ENCODE results near the gene ACOXL. TPM values are rescaled to one million over a fixed set of nuclear protein-coding genes. Genes with fewer than 3 reads are reported as not detected.

The ACOXL gene
- total RNA-seq, 1 donor from 2014 or later = 1.2 TPM

- intact Hi-C loops (cut with micrococcal nuclease) = no loop called here
Observed at GRCh38 chr2:110904116-110904778, 171.9 kb downstream of the ACOXL start.

GRCh38 chr2:110904779-110905148 lies 172.4 kb downstream of the ACOXL start:
- intact Hi-C loops (cut with micrococcal nuclease) = no loop called here

GRCh38 chr2:110905217-110905616 lies 172.8 kb downstream of the ACOXL start:
- intact Hi-C loops (cut with micrococcal nuclease) = no loop called here

GRCh38 chr2:110906613-110907298 lies 174.4 kb downstream of the ACOXL start:
- intact Hi-C loops (cut with micrococcal nuclease) = no loop called here

- intact Hi-C loops (cut with micrococcal nuclease) = no loop called here
Observed at GRCh38 chr2:110909501-110909900, 177.1 kb downstream of the ACOXL start.

- intact Hi-C loops (cut with micrococcal nuclease) = no loop called here
Observed at GRCh38 chr2:110910423-110910822, 178.1 kb downstream of the ACOXL start.

GRCh38 chr2:110919738-110920137 lies 187.4 kb downstream of the ACOXL start:
- intact Hi-C loops (cut with micrococcal nuclease) = no loop called here

GRCh38 chr2:110925479-110925878 lies 193.1 kb downstream of the ACOXL start:
- intact Hi-C loops (cut with micrococcal nuclease) = no loop called here

GRCh38 chr2:110927526-110927925 lies 195.2 kb downstream of the ACOXL start:
- intact Hi-C loops (cut with micrococcal nuclease) = no loop called here

- intact Hi-C loops (cut with micrococcal nuclease) = no loop called here
Observed at GRCh38 chr2:110929528-110929927, 197.2 kb downstream of the ACOXL start.

- intact Hi-C loops (cut with micrococcal nuclease) = no loop called here
Observed at GRCh38 chr2:110931648-110932047, 199.3 kb downstream of the ACOXL start.

- intact Hi-C loops (cut with micrococcal nuclease) = no loop called here
Observed at GRCh38 chr2:110933420-110933819, 201.0 kb downstream of the ACOXL start.

- intact Hi-C loops (cut with micrococcal nuclease) = no loop called here
Observed at GRCh38 chr2:110934948-110935347, 202.6 kb downstream of the ACOXL start.

GRCh38 chr2:110940376-110940910 lies 208.1 kb downstream of the ACOXL start:
- intact Hi-C loops (cut with micrococcal nuclease) = loop anchor here (10.0 kb wide), 1 partner anchor 126 kb away; no protein-coding TSS in a partner anchor

- intact Hi-C loops (cut with micrococcal nuclease) = loop anchor here (10.0 kb wide), 1 partner anchor 126 kb away; no protein-coding TSS in a partner anchor
Observed at GRCh38 chr2:110941226-110941625, 208.9 kb downstream of the ACOXL start.

- intact Hi-C loops (cut with micrococcal nuclease) = loop anchor here (10.0 kb wide), 1 partner anchor 128 kb away; no protein-coding TSS in a partner anchor
Observed at GRCh38 chr2:110943070-110943634, 210.8 kb downstream of the ACOXL start.

- intact Hi-C loops (cut with micrococcal nuclease) = loop anchor here (10.0 kb wide), 1 partner anchor 132 kb away; no protein-coding TSS in a partner anchor
Observed at GRCh38 chr2:110946902-110947301, 214.5 kb downstream of the ACOXL start.

- intact Hi-C loops (cut with micrococcal nuclease) = loop anchor here (10.0 kb wide), 1 partner anchor 133 kb away; no protein-coding TSS in a partner anchor
Observed at GRCh38 chr2:110948027-110948674, 215.8 kb downstream of the ACOXL start.

- intact Hi-C loops (cut with micrococcal nuclease) = no loop called here
Observed at GRCh38 chr2:110950281-110950680, 217.9 kb downstream of the ACOXL start.

GRCh38 chr2:110955045-110955444 lies 222.7 kb downstream of the ACOXL start:
- intact Hi-C loops (cut with micrococcal nuclease) = no loop called here

- intact Hi-C loops (cut with micrococcal nuclease) = no loop called here
Observed at GRCh38 chr2:110955556-110955955, 223.2 kb downstream of the ACOXL start.

GRCh38 chr2:110957293-110957692 lies 224.9 kb downstream of the ACOXL start:
- intact Hi-C loops (cut with micrococcal nuclease) = no loop called here
